WTC11 (cell line): ENCODE measurements around the gene PPCDC.

Experiments
- CTCF ChIP-seq: fragments of 200-600 bp; IDR thresholded peaks from 2 replicates; pipeline ENCODE4 v1.8.0; 2022; ENCODE audit warnings: antibody characterized with exemption
- E2F1 ChIP-seq: sonication (generic); formaldehyde crosslinking; IDR thresholded peaks from 2 replicates; pipeline ENCODE4 v1.8.0; 2022; ENCODE audit warnings: mild to moderate bottlenecking, missing genetic modification reagents
- IRF1 ChIP-seq: sonication (generic); formaldehyde crosslinking; IDR thresholded peaks from 2 replicates; pipeline ENCODE4 v1.8.0; 2023; ENCODE audit warnings: missing genetic modification reagents
- SP1 ChIP-seq: sonication (generic); formaldehyde crosslinking; conservative IDR thresholded peaks from 2 replicates; pipeline ENCODE4 v1.8.1; 2022; ENCODE audit warnings: missing genetic modification reagents
- USF1 ChIP-seq: sonication (generic); formaldehyde crosslinking; IDR thresholded peaks from 2 replicates; pipeline ENCODE4 v1.8.0; 2022; ENCODE audit warnings: mild to moderate bottlenecking, missing genetic modification reagents
- ZNF121 ChIP-seq: sonication (generic); formaldehyde crosslinking; IDR thresholded peaks from 2 replicates; pipeline ENCODE4 v1.8.0; 2023; ENCODE audit warnings: missing genetic modification reagents
- ZNF416 ChIP-seq: fragments of 250-450 bp; sonication (Bioruptor Pico); IDR thresholded peaks from 2 replicates; pipeline ENCODE4 v1.9.0; 2021; ENCODE audit warnings: mild to moderate bottlenecking, inconsistent platforms
- TF ChIP-seq, protein P1 (sequence below): sonication (generic); formaldehyde crosslinking; IDR thresholded peaks from 2 replicates; pipeline ENCODE4 v1.8.1; 2023; ENCODE audit warnings: mild to moderate bottlenecking, missing genetic modification reagents, borderline replicate concordance

DNA sequence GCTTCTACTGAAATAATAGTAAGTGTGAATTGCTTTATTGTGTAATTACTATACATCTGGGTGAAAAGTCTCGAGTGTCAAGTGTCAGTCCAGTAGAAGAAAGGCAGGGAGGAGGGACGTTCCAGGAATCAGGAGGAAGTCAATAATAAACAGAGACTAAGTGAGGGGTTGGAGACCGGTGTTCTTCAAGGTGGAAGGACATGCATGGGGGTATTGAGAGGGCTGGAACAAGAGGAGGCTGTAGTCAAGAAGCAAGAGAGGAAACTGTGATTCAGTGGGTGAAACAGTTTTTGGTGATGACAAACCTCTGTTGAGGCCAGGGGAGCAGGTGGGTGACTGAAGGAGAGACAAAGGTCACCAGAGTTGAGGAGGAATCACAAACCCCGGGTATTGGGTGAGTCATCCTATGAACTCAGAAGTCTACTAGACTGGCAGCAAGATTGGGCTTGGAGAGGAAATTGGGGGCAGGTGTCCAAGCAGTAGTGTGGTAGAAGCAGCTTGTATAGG is 39.6 kb upstream of the PPCDC start:
- no peak for TF ChIP-seq CTCF
- TF ChIP-seq, protein P1, sequence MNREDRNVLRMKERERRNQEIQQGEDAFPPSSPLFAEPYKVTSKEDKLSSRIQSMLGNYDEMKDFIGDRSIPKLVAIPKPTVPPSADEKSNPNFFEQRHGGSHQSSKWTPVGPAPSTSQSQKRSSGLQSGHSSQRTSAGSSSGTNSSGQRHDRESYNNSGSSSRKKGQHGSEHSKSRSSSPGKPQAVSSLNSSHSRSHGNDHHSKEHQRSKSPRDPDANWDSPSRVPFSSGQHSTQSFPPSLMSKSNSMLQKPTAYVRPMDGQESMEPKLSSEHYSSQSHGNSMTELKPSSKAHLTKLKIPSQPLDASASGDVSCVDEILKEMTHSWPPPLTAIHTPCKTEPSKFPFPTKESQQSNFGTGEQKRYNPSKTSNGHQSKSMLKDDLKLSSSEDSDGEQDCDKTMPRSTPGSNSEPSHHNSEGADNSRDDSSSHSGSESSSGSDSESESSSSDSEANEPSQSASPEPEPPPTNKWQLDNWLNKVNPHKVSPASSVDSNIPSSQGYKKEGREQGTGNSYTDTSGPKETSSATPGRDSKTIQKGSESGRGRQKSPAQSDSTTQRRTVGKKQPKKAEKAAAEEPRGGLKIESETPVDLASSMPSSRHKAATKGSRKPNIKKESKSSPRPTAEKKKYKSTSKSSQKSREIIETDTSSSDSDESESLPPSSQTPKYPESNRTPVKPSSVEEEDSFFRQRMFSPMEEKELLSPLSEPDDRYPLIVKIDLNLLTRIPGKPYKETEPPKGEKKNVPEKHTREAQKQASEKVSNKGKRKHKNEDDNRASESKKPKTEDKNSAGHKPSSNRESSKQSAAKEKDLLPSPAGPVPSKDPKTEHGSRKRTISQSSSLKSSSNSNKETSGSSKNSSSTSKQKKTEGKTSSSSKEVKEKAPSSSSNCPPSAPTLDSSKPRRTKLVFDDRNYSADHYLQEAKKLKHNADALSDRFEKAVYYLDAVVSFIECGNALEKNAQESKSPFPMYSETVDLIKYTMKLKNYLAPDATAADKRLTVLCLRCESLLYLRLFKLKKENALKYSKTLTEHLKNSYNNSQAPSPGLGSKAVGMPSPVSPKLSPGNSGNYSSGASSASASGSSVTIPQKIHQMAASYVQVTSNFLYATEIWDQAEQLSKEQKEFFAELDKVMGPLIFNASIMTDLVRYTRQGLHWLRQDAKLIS (CRISPR knock-in tag): no peak
- no peak for TF ChIP-seq IRF1 (CRISPR knock-in tag)
- TF ChIP-seq ZNF416: no peak
- TF ChIP-seq ZNF121 (CRISPR knock-in tag): no peak
- TF ChIP-seq SP1: no peak
- TF ChIP-seq USF1: no peak
- no peak for TF ChIP-seq E2F1 (CRISPR knock-in tag)
